Glutamatergic neuron (in vitro differentiated cells): ENCODE results near the gene DGKD. TPM values are rescaled to one million over a fixed set of nuclear protein-coding genes. Genes with fewer than 3 reads are reported as not detected.

Experiments
- DNase-seq: peaks from one replicate; pipeline ENCODE4 v3.0.0; 2022
- H3K27ac Mint-ChIP-seq: one replicate; pipeline ENCODE4 v1.8.0; 2020; ENCODE audit warnings: mild to moderate bottlenecking, mixed read lengths, inconsistent platforms; ENCODE audit not compliant: unreplicated experiment
- H3K27me3 Mint-ChIP-seq: one replicate; pipeline ENCODE4 v1.8.0; 2020; ENCODE audit warnings: mild to moderate bottlenecking, moderate library complexity, mixed read lengths, inconsistent platforms; ENCODE audit not compliant: unreplicated experiment
- H3K36me3 Mint-ChIP-seq: one replicate; pipeline ENCODE4 v1.8.0; 2020; ENCODE audit warnings: mild to moderate bottlenecking, mixed read lengths, inconsistent platforms; ENCODE audit not compliant: unreplicated experiment
- H3K4me1 Mint-ChIP-seq: one replicate; pipeline ENCODE4 v1.8.0; 2020; ENCODE audit warnings: mild to moderate bottlenecking, low read depth, mixed read lengths, inconsistent platforms; ENCODE audit not compliant: unreplicated experiment
- H3K4me3 Mint-ChIP-seq: one replicate; pipeline ENCODE4 v1.8.0; 2020; ENCODE audit warnings: mild to moderate bottlenecking, mixed read lengths, inconsistent platforms; ENCODE audit not compliant: unreplicated experiment
- H3K9me3 Mint-ChIP-seq: one replicate; pipeline ENCODE4 v1.8.0; 2020; ENCODE audit warnings: mild to moderate bottlenecking, moderate library complexity, mixed read lengths, inconsistent platforms; ENCODE audit not compliant: unreplicated experiment
- CTCF ChIP-seq: fragments of 200-600 bp; sonication (generic); IDR thresholded peaks from one replicate; pipeline ENCODE4 v1.5.0; 2021; ENCODE audit not compliant: partially characterized antibody, unreplicated experiment
- total RNA-seq: library from RNA; stranded (reverse); fragmentation: NEBNext Ultra II Directional; extraction: Animal tissue kit (Norgen Biotek cat#: 25700); gene quantifications from one replicate; pipeline ENCODE4 v1.2.1, GENCODE V29; 2021; ENCODE audit not compliant: unreplicated experiment

The DGKD gene
- total RNA-seq, 1 donor from 2014 or later, result 67.6 TPM

DNA sequence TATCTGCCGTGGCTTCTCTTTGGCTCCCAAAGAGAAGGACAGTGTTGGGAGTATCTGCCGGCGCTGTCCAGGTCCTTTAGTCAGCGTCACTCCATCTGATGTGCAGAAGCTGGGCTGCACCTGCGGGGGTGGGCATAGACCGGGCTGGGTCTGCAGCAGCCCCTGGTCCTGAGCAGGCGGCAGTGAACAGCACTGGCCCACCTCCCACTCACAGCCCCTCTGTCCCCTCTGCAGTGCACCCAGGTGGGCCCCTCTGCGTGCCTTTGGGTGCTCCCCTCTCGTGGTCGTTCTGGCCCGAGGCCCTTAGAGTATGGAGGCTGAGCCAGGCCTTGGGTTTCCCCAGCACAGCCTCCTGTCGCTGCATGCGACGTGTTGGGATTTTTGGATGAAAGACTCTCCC is 116.5 kb downstream of the DGKD start:
- no peak for DNase-seq
- TF ChIP-seq CTCF, result no peak
- Mint-ChIP-seq H3K4me3 (no peak overlapping the region), H3K4me1 (peaks cover 5% of the 10 kb centered on the region), H3K27me3 (no peaks in the 10 kb centered on the region), H3K36me3 (peaks cover 4% of the 10 kb centered on the region), H3K27ac (peak overlapping the region; percentile 22), H3K9me3 (peaks cover 5% of the 10 kb centered on the region)

DNA sequence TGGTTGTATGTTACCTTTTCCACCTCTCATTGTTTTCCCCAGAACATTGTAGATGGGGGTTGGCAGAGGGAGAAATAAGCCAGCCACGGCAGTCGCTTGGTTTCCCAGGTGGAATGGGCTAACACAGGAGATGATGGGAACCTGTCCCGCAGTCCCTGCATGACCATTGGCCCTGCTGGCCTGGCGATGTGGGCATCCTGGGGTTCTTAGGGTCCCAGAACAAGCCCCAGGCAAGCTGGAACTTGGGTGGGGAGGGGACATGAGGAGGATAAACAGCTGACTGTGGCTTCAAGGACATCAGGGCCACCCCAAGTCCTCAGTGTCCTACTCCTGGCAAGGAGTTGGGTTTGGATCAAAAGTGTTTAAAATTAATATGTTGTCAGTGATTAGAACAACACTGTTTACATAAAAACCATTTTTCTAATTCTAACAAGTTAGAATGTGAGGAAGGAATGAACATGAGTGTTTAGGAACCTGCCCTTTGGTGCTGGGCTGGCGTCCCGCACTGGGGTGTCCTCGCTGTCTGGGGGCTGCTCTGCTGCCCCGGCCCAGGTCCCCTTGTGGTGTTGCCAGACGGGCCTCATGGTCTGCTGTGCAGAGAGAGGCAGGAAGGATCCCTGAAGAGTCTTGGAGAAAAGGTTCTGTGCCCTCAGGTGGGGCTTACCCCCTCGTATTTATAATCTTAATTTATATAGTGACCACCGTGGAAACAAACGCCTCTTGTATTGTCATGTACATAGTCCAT is 117.2 kb downstream of the DGKD start:
- no peak for TF ChIP-seq CTCF
- Mint-ChIP-seq H3K4me1 (peaks cover 5% of the 10 kb centered on the region), H3K36me3 (peaks cover under 1% of the 10 kb centered on the region), H3K4me3 (no peak overlapping the region), H3K9me3 (peaks cover 5% of the 10 kb centered on the region), H3K27me3 (no peaks in the 10 kb centered on the region), H3K27ac (no peak overlapping the region)
- no peak for DNase-seq

- Mint-ChIP-seq H3K4me3 (no peak overlapping the region), H3K27me3 (peaks cover 2% of the 10 kb centered on the region), H3K27ac (no peak overlapping the region), H3K9me3 (peaks cover 5% of the 10 kb centered on the region), H3K36me3 (no peaks in the 10 kb centered on the region), H3K4me1 (peaks cover 5% of the 10 kb centered on the region)
- TF ChIP-seq CTCF, result no peak
- DNase-seq, result no peak
Observed at GRCh38 chr2:233473386-233473791, 119.1 kb downstream of the DGKD start.

GRCh38 chr2:233473878-233474277 is 119.6 kb downstream of the DGKD start:
- peaks cover 5% of the 10 kb centered on the region for H3K9me3 Mint-ChIP-seq
- no peaks in the 10 kb centered on the region for H3K36me3 Mint-ChIP-seq
- no peak for DNase-seq
- no peak overlapping the region for H3K4me3 Mint-ChIP-seq
- no peak for TF ChIP-seq CTCF
- peaks cover 5% of the 10 kb centered on the region for H3K4me1 Mint-ChIP-seq
- H3K27me3 Mint-ChIP-seq, result peaks cover 2% of the 10 kb centered on the region
- no peak overlapping the region for H3K27ac Mint-ChIP-seq

DNA sequence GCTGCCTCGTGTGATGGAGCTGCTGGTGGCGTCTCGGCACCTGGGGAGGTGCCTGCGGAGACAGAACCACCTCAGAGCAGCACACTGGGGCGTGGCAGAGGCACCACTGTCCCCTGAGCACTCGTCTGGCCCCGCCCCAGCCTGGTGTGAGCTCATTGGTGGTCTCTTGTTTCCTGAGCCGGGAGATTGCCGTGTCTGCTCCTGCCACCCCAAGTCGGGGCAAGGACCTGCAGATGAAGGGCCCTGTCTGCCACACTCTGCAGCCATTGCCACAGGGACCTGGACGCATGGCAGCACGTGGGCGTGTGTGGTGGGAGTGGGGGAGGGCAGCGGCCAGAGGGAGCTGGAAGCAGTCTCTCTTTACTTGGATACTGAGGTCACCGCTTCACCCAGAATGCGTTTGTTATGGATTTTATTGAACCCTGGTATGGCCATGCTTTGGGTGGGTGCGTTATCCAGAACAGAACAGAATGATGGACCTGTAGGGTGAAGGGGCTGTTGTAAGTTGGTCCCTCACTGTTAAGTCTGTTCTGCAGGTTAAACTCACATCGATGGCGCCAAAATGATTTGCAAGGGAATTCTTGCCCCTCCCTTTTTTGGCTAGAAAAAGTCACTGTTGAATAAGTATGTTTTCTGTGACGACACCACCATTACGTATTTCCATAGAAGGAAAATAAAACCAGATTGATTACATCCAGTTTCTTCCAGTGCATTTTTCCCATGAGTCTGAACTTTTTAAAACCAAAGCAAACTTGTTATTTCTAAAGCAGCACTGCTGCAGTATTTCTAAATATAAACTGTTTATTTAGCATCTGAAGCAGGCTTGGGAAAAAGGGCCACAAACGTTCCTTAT is 120.2 kb downstream of the DGKD start:
- H3K27ac Mint-ChIP-seq, result no peak overlapping the region
- H3K36me3 Mint-ChIP-seq, result no peaks in the 10 kb centered on the region
- peaks cover 5% of the 10 kb centered on the region for H3K9me3 Mint-ChIP-seq
- TF ChIP-seq CTCF, result no peak
- DNase-seq, result no peak
- H3K27me3 Mint-ChIP-seq, result peaks cover 2% of the 10 kb centered on the region
- H3K4me3 Mint-ChIP-seq, result no peak overlapping the region
- peaks cover 5% of the 10 kb centered on the region for H3K4me1 Mint-ChIP-seq
